GM12891 (cell line): Measurements from ENCODE around the gene GSTM4.

Experiments used
- DNase-seq: peaks from one replicate; pipeline ENCODE4 v3.0.0; 2011; ENCODE audit warnings: low spot score; ENCODE audit not compliant: insufficient read length
- FAIRE-seq: peaks from 2 replicates; lab custom pipeline; 2011; peaks lifted over from hg19 to GRCh38; lab: Jason Lieb, UNC
- PAX5 ChIP-seq: IDR thresholded peaks from 2 replicates; pipeline ENCODE4 v1.6.1; 2011; ENCODE audit warnings: low read length, moderate library complexity, mild to moderate bottlenecking; ENCODE audit not compliant: insufficient read depth, severe bottlenecking
- POLR2A ChIP-seq: IDR thresholded peaks from 2 replicates; pipeline ENCODE4 v1.6.1; 2011; ENCODE audit warnings: low read depth, low read length, control low read depth
- POLR2AphosphoS5 ChIP-seq: IDR thresholded peaks from 2 replicates; pipeline ENCODE4 v1.6.1; 2011; ENCODE audit warnings: low read depth, low read length, control low read depth
- POU2F2 ChIP-seq: IDR thresholded peaks from 2 replicates; pipeline ENCODE4 v1.6.1; 2011; ENCODE audit warnings: low read depth, mild to moderate bottlenecking, control low read depth, low read length, moderate library complexity
- SPI1 ChIP-seq: IDR thresholded peaks from 2 replicates; pipeline ENCODE4 v1.6.1; 2011; ENCODE audit warnings: low read depth, low read length, control low read depth
- TAF1 ChIP-seq: IDR thresholded peaks from 2 replicates; pipeline ENCODE4 v1.6.1; 2011; ENCODE audit warnings: low read depth, low read length, control low read depth

GSTM4 gene

GRCh38 chr1:109624201-109625010 is 31.5 kb upstream of the GSTM4 start:
- FAIRE-seq (peak; percentile 76), DNase-seq (no peak)
- TF ChIP-seq POLR2AphosphoS5, result no peak
- peak; percentile 67 for TF ChIP-seq SPI1

- DNase-seq, result no peak
- no peak for TF ChIP-seq POU2F2
- no peak for TF ChIP-seq SPI1
- TF ChIP-seq POLR2AphosphoS5, result no peak
- TF ChIP-seq TAF1, result no peak
- no peak for TF ChIP-seq POLR2A
- no peak for TF ChIP-seq PAX5
- FAIRE-seq, result no peak
Observed at GRCh38 chr1:109625176-109625575, 30.7 kb upstream of the GSTM4 start.

GRCh38 chr1:109625601-109626560 is 30.0 kb upstream of the GSTM4 start:
- TF ChIP-seq TAF1 (no peak), POU2F2 (no peak), SPI1 (no peak), POLR2A (no peak), POLR2AphosphoS5 (no peak), PAX5 (no peak)
- FAIRE-seq (no peak), DNase-seq (no peak)

- FAIRE-seq (no peak), DNase-seq (no peak)
- TF ChIP-seq SPI1 (no peak), PAX5 (no peak), POU2F2 (no peak), TAF1 (no peak), POLR2A (no peak), POLR2AphosphoS5 (no peak)
Observed at GRCh38 chr1:109626682-109627408, 29.1 kb upstream of the GSTM4 start.

- TF ChIP-seq POLR2A (no peak), POLR2AphosphoS5 (no peak), SPI1 (no peak), PAX5 (no peak), TAF1 (no peak), POU2F2 (no peak)
- no peak for FAIRE-seq
Observed at GRCh38 chr1:109627692-109628399, 28.1 kb upstream of the GSTM4 start.

GRCh38 chr1:109628540-109629321 is 27.2 kb upstream of the GSTM4 start:
- DNase-seq (no peak), FAIRE-seq (no peak)
- TF ChIP-seq POLR2AphosphoS5, result no peak
- no peak for TF ChIP-seq SPI1
- no peak for TF ChIP-seq PAX5
- TF ChIP-seq TAF1, result no peak
- TF ChIP-seq POLR2A, result no peak
- TF ChIP-seq POU2F2, result no peak

More at GRCh38 chr1:109627692-109628399, 28.1 kb upstream of the GSTM4 start:
- DNase-seq, result no peak

GRCh38 chr1:109629372-109630030 is 26.4 kb upstream of the GSTM4 start:
- DNase-seq (no peak), FAIRE-seq (no peak)
- no peak for TF ChIP-seq POU2F2
- TF ChIP-seq POLR2AphosphoS5, result no peak
- no peak for TF ChIP-seq TAF1
- TF ChIP-seq PAX5, result no peak
- no peak for TF ChIP-seq SPI1
- no peak for TF ChIP-seq POLR2A
